GM18505 (cell line): ENCODE data around the gene R3HCC1L.
"Not testable (repeated sequence)": the region's sequence is repeated elsewhere in the genome, so short reads cannot be mapped to it uniquely, and the experiment has no call there.

Source experiments
- ATAC-seq: cut with Tn5 transposase; IDR thresholded peaks from one replicate; pipeline ENCODE4 v1.9.1; 2021; ENCODE audit not compliant: unreplicated experiment
- POLR2A ChIP-seq: IDR thresholded peaks from 4 replicates; pipeline ENCODE4 v1.6.1; 2011; ENCODE audit warnings: borderline replicate concordance; ENCODE audit not compliant: insufficient read depth, insufficient read length; ENCODE audit errors: extremely low read depth

The R3HCC1L gene

GRCh38 chr10:98213740-98214139 is 79.3 kb downstream of the R3HCC1L start:
- TF ChIP-seq POLR2A, result no peak
- no peak for ATAC-seq

GRCh38 chr10:98215373-98215772 is 80.9 kb downstream of the R3HCC1L start:
- TF ChIP-seq POLR2A, result no peak
- no peak for ATAC-seq

GRCh38 chr10:98217801-98218200 is 83.3 kb downstream of the R3HCC1L start:
- ATAC-seq, result no peak
- TF ChIP-seq POLR2A, result no peak

GRCh38 chr10:98223874-98224273 is 89.4 kb downstream of the R3HCC1L start:
- no peak for TF ChIP-seq POLR2A
- no peak for ATAC-seq

GRCh38 chr10:98224509-98224908 is 90.1 kb downstream of the R3HCC1L start:
- ATAC-seq, result no peak
- no peak for TF ChIP-seq POLR2A

GRCh38 chr10:98224996-98225395 is 90.5 kb downstream of the R3HCC1L start:
- no peak for ATAC-seq
- no peak for TF ChIP-seq POLR2A

GRCh38 chr10:98226508-98227144 is 92.2 kb downstream of the R3HCC1L start:
- TF ChIP-seq POLR2A, result no peak
- ATAC-seq, result no peak

- not testable (repeated sequence) for ATAC-seq
Observed at GRCh38 chr10:98227713-98228112, 93.3 kb downstream of the R3HCC1L start.

GRCh38 chr10:98228266-98228665 is 93.8 kb downstream of the R3HCC1L start:
- ATAC-seq, result not testable (repeated sequence)

- TF ChIP-seq POLR2A, result no peak
- no peak for ATAC-seq
Observed at GRCh38 chr10:98231417-98231816, 97.0 kb downstream of the R3HCC1L start.

- TF ChIP-seq POLR2A, result no peak
- ATAC-seq, result no peak
Observed at GRCh38 chr10:98235846-98236245, 101.4 kb downstream of the R3HCC1L start.

- ATAC-seq, result no peak
- no peak for TF ChIP-seq POLR2A
Observed at GRCh38 chr10:98236862-98237261, 102.4 kb downstream of the R3HCC1L start.

GRCh38 chr10:98238391-98238790 is 103.9 kb downstream of the R3HCC1L start:
- no peak for TF ChIP-seq POLR2A

GRCh38 chr10:98240524-98240923 is 106.1 kb downstream of the R3HCC1L start:
- ATAC-seq, result no peak
- TF ChIP-seq POLR2A, result no peak

More at GRCh38 chr10:98238391-98238790, 103.9 kb downstream of the R3HCC1L start:
- ATAC-seq, result no peak

- no peak for TF ChIP-seq POLR2A
- ATAC-seq, result no peak
Observed at GRCh38 chr10:98242823-98243222, 108.4 kb downstream of the R3HCC1L start.
